Mammary epithelial cell (primary cell): ENCODE measurements around the gene CYTH3.

ENCODE experiments used
- EZH2 ChIP-seq: IDR thresholded peaks from 2 replicates; pipeline ENCODE4 v1.6.1; 2012; ENCODE audit warnings: low read length, inconsistent platforms, borderline replicate concordance
- TF ChIP-seq, protein P1 (sequence below), 2 donors: IDR thresholded peaks in 1 of 2; conservative IDR thresholded peaks in 1 of 2; 2 replicates each; pipeline ENCODE4 v1.5.1; 2011 to 2012; ENCODE audit warnings: inconsistent platforms in 2 of 2, low read length in 2 of 2, mild to moderate bottlenecking in 2 of 2, control low read depth in 1 of 2, low read depth in 1 of 2; ENCODE audit not compliant: insufficient read depth in 1 of 2; ENCODE audit errors: extremely low read depth in 1 of 2

DNA sequence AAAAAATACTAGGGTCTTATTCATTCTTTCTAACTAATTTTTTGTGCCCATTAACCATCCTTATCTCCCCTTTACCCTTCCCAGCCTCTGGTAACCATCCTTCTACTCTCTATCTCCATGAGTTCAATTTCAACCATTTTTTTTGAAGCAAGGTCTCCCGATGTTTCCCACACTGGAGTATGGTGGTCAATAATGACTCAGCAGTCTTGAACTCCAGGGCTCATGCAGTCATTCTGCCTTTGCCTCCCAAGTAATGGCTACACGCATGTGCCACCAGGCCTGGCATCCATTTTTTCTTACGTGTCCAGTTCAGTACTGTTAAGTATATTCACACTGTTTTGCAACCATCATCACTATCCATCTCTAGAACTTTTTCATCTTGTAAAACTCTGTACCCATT lies 60.4 kb downstream of the CYTH3 start:
- TF ChIP-seq, protein P1, sequence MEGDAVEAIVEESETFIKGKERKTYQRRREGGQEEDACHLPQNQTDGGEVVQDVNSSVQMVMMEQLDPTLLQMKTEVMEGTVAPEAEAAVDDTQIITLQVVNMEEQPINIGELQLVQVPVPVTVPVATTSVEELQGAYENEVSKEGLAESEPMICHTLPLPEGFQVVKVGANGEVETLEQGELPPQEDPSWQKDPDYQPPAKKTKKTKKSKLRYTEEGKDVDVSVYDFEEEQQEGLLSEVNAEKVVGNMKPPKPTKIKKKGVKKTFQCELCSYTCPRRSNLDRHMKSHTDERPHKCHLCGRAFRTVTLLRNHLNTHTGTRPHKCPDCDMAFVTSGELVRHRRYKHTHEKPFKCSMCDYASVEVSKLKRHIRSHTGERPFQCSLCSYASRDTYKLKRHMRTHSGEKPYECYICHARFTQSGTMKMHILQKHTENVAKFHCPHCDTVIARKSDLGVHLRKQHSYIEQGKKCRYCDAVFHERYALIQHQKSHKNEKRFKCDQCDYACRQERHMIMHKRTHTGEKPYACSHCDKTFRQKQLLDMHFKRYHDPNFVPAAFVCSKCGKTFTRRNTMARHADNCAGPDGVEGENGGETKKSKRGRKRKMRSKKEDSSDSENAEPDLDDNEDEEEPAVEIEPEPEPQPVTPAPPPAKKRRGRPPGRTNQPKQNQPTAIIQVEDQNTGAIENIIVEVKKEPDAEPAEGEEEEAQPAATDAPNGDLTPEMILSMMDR (conservative IDR thresholded peaks at IDR 0.05 in 1 of 2, IDR thresholded peaks at IDR 0.05 in 1 of 2; ENCODE audit: extremely low read depth in 1 of 2, insufficient read depth in 1 of 2, low read depth in 1 of 2, low read length in 2 of 2): no peak
- TF ChIP-seq EZH2: no peak
